ENCODE data around the gene KIF4B.

Gene KIF4B

GRCh38 chr5:155053501-155053900 lies 39.9 kb downstream of the KIF4B start:
- TF ChIP-seq FOXP2 (optimal IDR thresholded peaks at IDR 0.05; ENCODE audit: borderline replicate concordance, extremely low read depth, extremely low read length, insufficient read depth) = no peak
- TF ChIP-seq TAF1 (IDR thresholded peaks at IDR 0.05; ENCODE audit: borderline replicate concordance, insufficient read depth, low read length) = no peak
- no peak for TF ChIP-seq POLR2AphosphoS5 (IDR thresholded peaks at IDR 0.05; ENCODE audit: low read depth, low read length)
- TF ChIP-seq SIN3A (IDR thresholded peaks at IDR 0.05; ENCODE audit: borderline replicate concordance, insufficient read depth, low read length) = no peak
- no peak for TF ChIP-seq REST (IDR thresholded peaks at IDR 0.05; ENCODE audit: insufficient read depth in 1 of 2, low read depth in 2 of 2, low read length in 2 of 2)

GRCh38 chr5:155056644-155057269 lies 43.2 kb downstream of the KIF4B start:
- TF ChIP-seq TAF1 (IDR thresholded peaks at IDR 0.05; ENCODE audit: borderline replicate concordance, insufficient read depth, low read length) = no peak
- no peak for TF ChIP-seq FOXP2 (optimal IDR thresholded peaks at IDR 0.05; ENCODE audit: borderline replicate concordance, extremely low read depth, extremely low read length, insufficient read depth)
- TF ChIP-seq POLR2AphosphoS5 (IDR thresholded peaks at IDR 0.05; ENCODE audit: low read depth, low read length) = no peak
- no peak for TF ChIP-seq REST (IDR thresholded peaks at IDR 0.05; ENCODE audit: insufficient read depth in 1 of 2, low read depth in 2 of 2, low read length in 2 of 2)
- no peak for TF ChIP-seq SIN3A (IDR thresholded peaks at IDR 0.05; ENCODE audit: borderline replicate concordance, insufficient read depth, low read length)

GRCh38 chr5:155057626-155058025 lies 44.1 kb downstream of the KIF4B start:
- TF ChIP-seq SIN3A (IDR thresholded peaks at IDR 0.05; ENCODE audit: borderline replicate concordance, insufficient read depth, low read length) (no peak), REST (IDR thresholded peaks at IDR 0.05; ENCODE audit: insufficient read depth in 1 of 2, low read depth in 2 of 2, low read length in 2 of 2) (no peak), POLR2AphosphoS5 (IDR thresholded peaks at IDR 0.05; ENCODE audit: low read depth, low read length) (no peak), FOXP2 (optimal IDR thresholded peaks at IDR 0.05; ENCODE audit: borderline replicate concordance, extremely low read depth, extremely low read length, insufficient read depth) (no peak), TAF1 (IDR thresholded peaks at IDR 0.05; ENCODE audit: borderline replicate concordance, insufficient read depth, low read length) (no peak)

- no peak for TF ChIP-seq FOXP2 (optimal IDR thresholded peaks at IDR 0.05; ENCODE audit: borderline replicate concordance, extremely low read depth, extremely low read length, insufficient read depth)
- TF ChIP-seq POLR2AphosphoS5 (IDR thresholded peaks at IDR 0.05; ENCODE audit: low read depth, low read length) = no peak
- TF ChIP-seq REST (IDR thresholded peaks at IDR 0.05; ENCODE audit: insufficient read depth in 1 of 2, low read depth in 2 of 2, low read length in 2 of 2) = no peak
- TF ChIP-seq SIN3A (IDR thresholded peaks at IDR 0.05; ENCODE audit: borderline replicate concordance, insufficient read depth, low read length) = no peak
- TF ChIP-seq TAF1 (IDR thresholded peaks at IDR 0.05; ENCODE audit: borderline replicate concordance, insufficient read depth, low read length) = no peak
These were observed 51.0 kb downstream of the KIF4B start for GRCh38 chr5:155064580-155064979.

All from PFSK-1 (cell line).